K562 (cell line): ENCODE measurements around the gene MEOX2. TPM values are rescaled to one million over a fixed set of nuclear protein-coding genes. Genes with fewer than 3 reads are reported as not detected.

Experiments used
- ATAC-seq: fragments of 200-7000 bp; cut with Tn5 transposase; 3 replicates; pipeline ENCODE4 v1.9.1; 2020; ENCODE audit warnings: moderate library complexity
- BruUV-seq: library from RNA; stranded (reverse); fragments of 400-500 nt; replicated peaks from 2 replicates; lab custom pipeline; 2021; lab: Mats Ljungman, UMichigan
- CTCF ChIA-PET: fragments of 300-600 bp; formaldehyde crosslinking; extraction: SDS; loops from one replicate; lab custom pipeline; 2021; ENCODE audit warnings: low intra/inter-chr PET ratio; lab: Yijun Ruan, JAX
- POLR2A ChIA-PET: fragments of 300-600, 350-650 bp; sonication (Branson Sonifier 250); formaldehyde crosslinking; extraction: SDS; loops from one replicate; lab custom pipeline; 2021; ENCODE audit warnings: antibody characterized with exemption, inconsistent platforms; lab: Yijun Ruan, JAX
- DNase-seq, 4 experiments: peaks; one replicate each; pipeline versions ENCODE4 v3.0.0 to v3.0.0-alpha.2; 2011 to 2018; ENCODE audit warnings: low spot score in 3 of 4, mixed read lengths in 3 of 4; ENCODE audit errors: extremely low read depth in 1 of 4
- FAIRE-seq: peaks from 2 replicates; lab custom pipeline; 2011; peaks lifted over from hg19 to GRCh38; lab: Jason Lieb, UNC
- H2AFZ ChIP-seq: 2 replicates; pipeline ENCODE4 v1.6.0; 2011; ENCODE audit warnings: low read depth, low read length, control low read depth, inconsistent platforms
- H3K27ac ChIP-seq: fragments of 200-600 bp; 3 replicates; pipeline ENCODE4 v1.8.0; 2011; ENCODE audit warnings: low read depth, mild to moderate bottlenecking, control low read depth, inconsistent platforms, low read length, moderate library complexity, mixed read lengths; ENCODE audit errors: extremely low read depth
- H3K27me3 ChIP-seq, 2 experiments: fragments of 300-600 bp in 1 of 2; 2 replicates in 1 of 2; 3 replicates in 1 of 2; pipeline versions ENCODE4 v1.6.0 to v1.8.0; 2011; ENCODE audit warnings: inconsistent platforms in 2 of 2, low read length in 2 of 2, mild to moderate bottlenecking in 1 of 2, mixed read lengths in 1 of 2, moderate library complexity in 1 of 2; ENCODE audit not compliant: control insufficient read depth in 2 of 2, insufficient read depth in 2 of 2
- H3K36me3 ChIP-seq: fragments of 300-600 bp; 3 replicates; pipeline ENCODE4 v1.8.0; 2011; ENCODE audit warnings: mild to moderate bottlenecking, low read length, inconsistent platforms; ENCODE audit not compliant: control insufficient read depth, insufficient read depth
- H3K4me1 ChIP-seq, 2 experiments: fragments of 200-600 bp in 1 of 2; replicated peaks in 1 of 2; 2 replicates in 1 of 2; 3 replicates in 1 of 2; pipeline versions ENCODE4 v1.5.1 to v1.8.0; 2011; ENCODE audit warnings: inconsistent platforms in 2 of 2, low read length in 2 of 2, mild to moderate bottlenecking in 1 of 2, mixed read lengths in 1 of 2, moderate library complexity in 1 of 2; ENCODE audit not compliant: control insufficient read depth in 2 of 2, insufficient read depth in 2 of 2
- H3K4me2 ChIP-seq: 2 replicates; pipeline ENCODE4 v1.6.1; 2011; ENCODE audit warnings: low read length, control low read depth, inconsistent platforms, mixed read lengths; ENCODE audit not compliant: insufficient read depth
- H3K4me3 ChIP-seq: fragments of 200-600 bp; sonication (generic), shearing (Covaris generic); 2 replicates; pipeline ENCODE4 v1.5.1; 2016; ENCODE audit warnings: control low read depth, inconsistent platforms
- H3K79me2 ChIP-seq: fragments of 200-600 bp; 3 replicates; pipeline ENCODE4 v1.8.0; 2011; ENCODE audit warnings: low read length, inconsistent platforms; ENCODE audit not compliant: control insufficient read depth, insufficient read depth
- H3K9ac ChIP-seq, 2 experiments: 2 replicates each; pipeline versions ENCODE4 v1.6.0 to v1.6.1; 2011; ENCODE audit warnings: low read depth in 2 of 2, low read length in 2 of 2, control low read depth in 1 of 2, inconsistent platforms in 1 of 2, mild to moderate bottlenecking in 1 of 2, mixed read lengths in 1 of 2; ENCODE audit not compliant: insufficient read depth in 1 of 2
- H3K9me1 ChIP-seq: one replicate; pipeline ENCODE4 v1.6.0; 2011; ENCODE audit warnings: inconsistent platforms, mild to moderate bottlenecking, low read length, moderate library complexity; ENCODE audit not compliant: control insufficient read depth, insufficient read depth
- H3K9me3 ChIP-seq: replicated peaks from 2 replicates; pipeline ENCODE4 v1.5.1; 2011; ENCODE audit warnings: low read depth, low read length, inconsistent platforms; ENCODE audit not compliant: control insufficient read depth, insufficient read depth
- H4K20me1 ChIP-seq: replicated peaks from 2 replicates; pipeline ENCODE4 v1.6.1; 2011; ENCODE audit warnings: low read length, inconsistent platforms, mixed read lengths; ENCODE audit not compliant: control insufficient read depth, insufficient read depth
- EP400 ChIP-seq: fragments of 450-650 bp; IDR thresholded peaks from 2 replicates; pipeline ENCODE4 v1.6.1; 2017; ENCODE audit warnings: antibody characterized with exemption, mild to moderate bottlenecking, moderate library complexity
- NFE2L1 ChIP-seq: fragments of 450-650 bp; IDR thresholded peaks from 2 replicates; pipeline ENCODE4 v1.6.1; 2016; ENCODE audit warnings: missing genetic modification characterization, low read depth, mild to moderate bottlenecking, missing compliant biosample characterization, moderate library complexity, borderline replicate concordance
- POLR2H ChIP-seq: IDR thresholded peaks from 2 replicates; pipeline ENCODE4 v1.6.1; 2016; ENCODE audit warnings: missing genetic modification characterization, low read depth, mild to moderate bottlenecking, control low read depth, missing compliant biosample characterization, moderate library complexity
- SNRNP70 ChIP-seq: fragments of 200-400 bp; formaldehyde crosslinking; optimal IDR thresholded peaks from 2 replicates; pipeline ENCODE3; 2017; ENCODE audit warnings: low read depth, low read length
- SRSF3 ChIP-seq: fragments of 200-400 bp; formaldehyde crosslinking; IDR thresholded peaks from 2 replicates; pipeline ENCODE4 v1.6.1; 2016; ENCODE audit warnings: mild to moderate bottlenecking, low read length, moderate library complexity; ENCODE audit not compliant: insufficient read depth
- TAF15 ChIP-seq: fragments of 200-400 bp; formaldehyde crosslinking; IDR thresholded peaks from 2 replicates; pipeline ENCODE4 v1.6.1; 2017; ENCODE audit warnings: mild to moderate bottlenecking, low read depth, low read length, moderate library complexity
- ZFPM2 ChIP-seq: fragments of 250-450 bp; sonication (Bioruptor Pico); IDR thresholded peaks from 2 replicates; pipeline ENCODE4 v1.5.1; 2022; ENCODE audit warnings: mild to moderate bottlenecking
- ZNF133 ChIP-seq: fragments of 250-450 bp; sonication (Bioruptor Pico); IDR thresholded peaks from 2 replicates; pipeline ENCODE4 v1.4.0; 2020; ENCODE audit warnings: mild to moderate bottlenecking
- WGBS: fragments of 100-300 bp; shearing (Covaris generic); methylation state at CpG from one replicate; pipeline ENCODE4 v1.1.6; 2016; ENCODE audit warnings: low coverage, mixed read lengths; ENCODE audit not compliant: insufficient coverage; ENCODE audit errors: missing lambda C conversion rate; 5-methylcytosine and 5-hydroxymethylcytosine counted together
- in situ Hi-C: fragments of 300-500 bp; cut with MboI; formaldehyde crosslinking; loops from 4 replicates; pipeline ENCODE4 v1.15.0; 2018; ENCODE audit warnings: inconsistent platforms, mixed read lengths
- intact Hi-C: fragments of 100-400 bp; cut with micrococcal nuclease; formaldehyde crosslinking; loops from 2 replicates; pipeline ENCODE4 v1.14.2; 2022
- polyA plus RNA-seq, 8 experiments: library from polyadenylated mRNA; depleted of rRNA in 4 of 8; stranded (reverse) in 5 of 8; unstranded in 3 of 8; fragments of >200 nt; fragmentation: Nextera tagmentation in 2 of 8; fragmentation: Illumina TruSeq in 1 of 8; extraction: Ambion mirVana in 2 of 8; extraction: Trizol in 1 of 8; gene quantifications; 2 replicates each; pipeline versions ENCODE4 v1.2.1 to v1.2.3, GENCODE V29; 2011 to 2014; ENCODE audit warnings: inconsistent platforms in 1 of 8, missing spikeins in 1 of 8
- total RNA-seq, 7 experiments: library from RNA; depleted of rRNA in 6 of 7; stranded (reverse); fragments of >200 nt in 6 of 7; fragmentation: Illumina TruSeq in 2 of 7; extraction: Trizol in 2 of 7; gene quantifications; 2 replicates each; pipeline versions ENCODE4 v1.2.1 to v1.2.3, GENCODE V29; 2011 to 2021; ENCODE audit warnings: low replicate concordance in 1 of 7
- TF ChIP-seq, protein P1 (sequence below): fragments of 250-450 bp; sonication (Bioruptor Pico); IDR thresholded peaks from 2 replicates; pipeline ENCODE4 v1.5.0; 2020; ENCODE audit warnings: mild to moderate bottlenecking, borderline replicate concordance
- TF ChIP-seq, protein P2 (sequence below): fragments of 450-650 bp; formaldehyde crosslinking; IDR thresholded peaks from 2 replicates; pipeline ENCODE4 v1.4.0; 2022; ENCODE audit warnings: missing genetic modification characterization
- TF ChIP-seq, protein P3 (sequence below), 2 experiments: fragments of 450-650 bp; IDR thresholded peaks; 2 replicates each; pipeline ENCODE4 v1.6.1; 2016

The MEOX2 gene
- total and polyA plus RNA-seq, 9 of the 15 experiments (the other 6 are each of a cell fraction or from before 2014, with no cell fraction given), result not detected

DNA sequence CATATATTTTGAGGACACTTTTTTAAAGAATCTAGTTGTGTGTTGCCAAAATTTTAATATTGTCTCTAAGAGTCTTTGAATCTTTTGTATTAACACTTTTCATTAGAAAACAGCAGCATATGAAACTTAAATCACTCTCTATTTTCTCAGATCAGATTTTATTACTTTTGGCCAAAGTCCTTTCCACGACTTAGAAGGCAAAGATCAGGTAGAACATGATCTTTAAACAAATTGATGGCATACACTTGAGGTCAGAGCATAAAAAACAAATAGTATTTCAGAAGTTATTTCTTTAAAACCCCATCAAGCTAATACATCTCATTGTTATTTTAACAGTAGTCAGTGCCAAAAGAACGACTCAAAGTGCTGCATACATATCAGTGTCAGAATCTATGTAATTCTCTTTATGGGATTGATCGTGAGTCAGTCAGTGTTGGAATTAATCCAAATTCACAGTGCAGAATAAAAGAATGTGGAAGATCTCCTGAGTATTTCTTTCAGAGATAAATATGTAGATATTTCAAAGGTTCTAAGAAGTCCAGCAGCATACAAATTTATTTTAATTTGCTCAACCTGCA lies 115.1 kb downstream of the MEOX2 start:
- WGBS, result 0% methylated on average over 3 of the region's 3 CpGs
- TF ChIP-seq, protein P1, sequence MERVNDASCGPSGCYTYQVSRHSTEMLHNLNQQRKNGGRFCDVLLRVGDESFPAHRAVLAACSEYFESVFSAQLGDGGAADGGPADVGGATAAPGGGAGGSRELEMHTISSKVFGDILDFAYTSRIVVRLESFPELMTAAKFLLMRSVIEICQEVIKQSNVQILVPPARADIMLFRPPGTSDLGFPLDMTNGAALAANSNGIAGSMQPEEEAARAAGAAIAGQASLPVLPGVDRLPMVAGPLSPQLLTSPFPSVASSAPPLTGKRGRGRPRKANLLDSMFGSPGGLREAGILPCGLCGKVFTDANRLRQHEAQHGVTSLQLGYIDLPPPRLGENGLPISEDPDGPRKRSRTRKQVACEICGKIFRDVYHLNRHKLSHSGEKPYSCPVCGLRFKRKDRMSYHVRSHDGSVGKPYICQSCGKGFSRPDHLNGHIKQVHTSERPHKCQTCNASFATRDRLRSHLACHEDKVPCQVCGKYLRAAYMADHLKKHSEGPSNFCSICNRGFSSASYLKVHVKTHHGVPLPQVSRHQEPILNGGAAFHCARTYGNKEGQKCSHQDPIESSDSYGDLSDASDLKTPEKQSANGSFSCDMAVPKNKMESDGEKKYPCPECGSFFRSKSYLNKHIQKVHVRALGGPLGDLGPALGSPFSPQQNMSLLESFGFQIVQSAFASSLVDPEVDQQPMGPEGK (CRISPR knock-in tag), result no peak
- TF ChIP-seq, protein P2, sequence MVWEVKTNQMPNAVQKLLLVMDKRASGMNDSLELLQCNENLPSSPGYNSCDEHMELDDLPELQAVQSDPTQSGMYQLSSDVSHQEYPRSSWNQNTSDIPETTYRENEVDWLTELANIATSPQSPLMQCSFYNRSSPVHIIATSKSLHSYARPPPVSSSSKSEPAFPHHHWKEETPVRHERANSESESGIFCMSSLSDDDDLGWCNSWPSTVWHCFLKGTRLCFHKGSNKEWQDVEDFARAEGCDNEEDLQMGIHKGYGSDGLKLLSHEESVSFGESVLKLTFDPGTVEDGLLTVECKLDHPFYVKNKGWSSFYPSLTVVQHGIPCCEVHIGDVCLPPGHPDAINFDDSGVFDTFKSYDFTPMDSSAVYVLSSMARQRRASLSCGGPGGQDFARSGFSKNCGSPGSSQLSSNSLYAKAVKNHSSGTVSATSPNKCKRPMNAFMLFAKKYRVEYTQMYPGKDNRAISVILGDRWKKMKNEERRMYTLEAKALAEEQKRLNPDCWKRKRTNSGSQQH (CRISPR knock-in tag), result no peak
- TF ChIP-seq ZNF133, result no peak
- no peak for TF ChIP-seq SRSF3
- TF ChIP-seq ZFPM2 (CRISPR knock-in tag), result no peak
- TF ChIP-seq EP400, result no peak
- TF ChIP-seq POLR2H (tag), result no peak
- no peak for TF ChIP-seq SNRNP70
- no peak for TF ChIP-seq TAF15
- TF ChIP-seq, protein P3, sequence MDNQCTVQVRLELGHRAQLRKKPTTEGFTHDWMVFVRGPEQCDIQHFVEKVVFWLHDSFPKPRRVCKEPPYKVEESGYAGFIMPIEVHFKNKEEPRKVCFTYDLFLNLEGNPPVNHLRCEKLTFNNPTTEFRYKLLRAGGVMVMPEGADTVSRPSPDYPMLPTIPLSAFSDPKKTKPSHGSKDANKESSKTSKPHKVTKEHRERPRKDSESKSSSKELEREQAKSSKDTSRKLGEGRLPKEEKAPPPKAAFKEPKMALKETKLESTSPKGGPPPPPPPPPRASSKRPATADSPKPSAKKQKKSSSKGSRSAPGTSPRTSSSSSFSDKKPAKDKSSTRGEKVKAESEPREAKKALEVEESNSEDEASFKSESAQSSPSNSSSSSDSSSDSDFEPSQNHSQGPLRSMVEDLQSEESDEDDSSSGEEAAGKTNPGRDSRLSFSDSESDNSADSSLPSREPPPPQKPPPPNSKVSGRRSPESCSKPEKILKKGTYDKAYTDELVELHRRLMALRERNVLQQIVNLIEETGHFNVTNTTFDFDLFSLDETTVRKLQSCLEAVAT (IDR thresholded peaks at IDR 0.05), result no peak
- no peak for TF ChIP-seq NFE2L1 (tag)

More for the DNA sequence above, 115.1 kb downstream of the MEOX2 start:
- ChIA-PET POLR2A (no interaction called here), CTCF (no interaction called here)
- Histone ChIP-seq H3K4me2 (no peak overlapping the region), H3K9me1 (no peaks in the 10 kb centered on the region), H4K20me1 (no peaks in the 10 kb centered on the region), H3K79me2 (no peaks in the 10 kb centered on the region), H3K36me3 (no peaks in the 10 kb centered on the region), H3K9me3 (0 out of 2 replicates have a peak, but pooled peaks cover 2% of the 10 kb centered on the region), H3K9ac (no peak overlapping the region), H3K4me3 (no peak overlapping the region), H3K4me1 (no peaks in the 10 kb centered on the region), H3K27me3 (no peaks in the 10 kb centered on the region), H2AFZ (no peak overlapping the region), H3K27ac (no peak overlapping the region)
- ATAC-seq (no peak), FAIRE-seq (no peak), DNase-seq (no peak)
- BruUV-seq, result no TSS peak
- intact Hi-C loops (no loop called here), in situ Hi-C loops (no loop called here)
